AG04449 (cell line): ENCODE measurements around the gene PPP2R3B.

Experiments
- CTCF ChIA-PET: fragments of 350-600 bp; formaldehyde crosslinking; extraction: SDS; loops from one replicate; lab custom pipeline; 2021; ENCODE audit warnings: antibody characterized with exemption; lab: Yijun Ruan, JAX
- POLR2A ChIA-PET: fragments of 400-600, 350-600 bp; formaldehyde crosslinking; extraction: SDS; loops from one replicate; lab custom pipeline; 2020; ENCODE audit warnings: antibody characterized with exemption, inconsistent platforms; lab: Yijun Ruan, JAX
- DNase-seq: peaks from one replicate; pipeline ENCODE4 v3.0.0-alpha.2; 2010; ENCODE audit warnings: low read depth, low spot score
- H3K4me3 ChIP-seq: 2 replicates; pipeline ENCODE4 v1.5.1; 2011; ENCODE audit warnings: low read depth, mild to moderate bottlenecking, control low read depth, low read length
- CTCF ChIP-seq: IDR thresholded peaks from one replicate; pipeline ENCODE4 v1.5.1; 2011; ENCODE audit warnings: mild to moderate bottlenecking, moderate library complexity, low read length, control low read depth, inconsistent platforms; ENCODE audit not compliant: insufficient read depth; ENCODE audit errors: missing control alignments

The PPP2R3B gene

DNA sequence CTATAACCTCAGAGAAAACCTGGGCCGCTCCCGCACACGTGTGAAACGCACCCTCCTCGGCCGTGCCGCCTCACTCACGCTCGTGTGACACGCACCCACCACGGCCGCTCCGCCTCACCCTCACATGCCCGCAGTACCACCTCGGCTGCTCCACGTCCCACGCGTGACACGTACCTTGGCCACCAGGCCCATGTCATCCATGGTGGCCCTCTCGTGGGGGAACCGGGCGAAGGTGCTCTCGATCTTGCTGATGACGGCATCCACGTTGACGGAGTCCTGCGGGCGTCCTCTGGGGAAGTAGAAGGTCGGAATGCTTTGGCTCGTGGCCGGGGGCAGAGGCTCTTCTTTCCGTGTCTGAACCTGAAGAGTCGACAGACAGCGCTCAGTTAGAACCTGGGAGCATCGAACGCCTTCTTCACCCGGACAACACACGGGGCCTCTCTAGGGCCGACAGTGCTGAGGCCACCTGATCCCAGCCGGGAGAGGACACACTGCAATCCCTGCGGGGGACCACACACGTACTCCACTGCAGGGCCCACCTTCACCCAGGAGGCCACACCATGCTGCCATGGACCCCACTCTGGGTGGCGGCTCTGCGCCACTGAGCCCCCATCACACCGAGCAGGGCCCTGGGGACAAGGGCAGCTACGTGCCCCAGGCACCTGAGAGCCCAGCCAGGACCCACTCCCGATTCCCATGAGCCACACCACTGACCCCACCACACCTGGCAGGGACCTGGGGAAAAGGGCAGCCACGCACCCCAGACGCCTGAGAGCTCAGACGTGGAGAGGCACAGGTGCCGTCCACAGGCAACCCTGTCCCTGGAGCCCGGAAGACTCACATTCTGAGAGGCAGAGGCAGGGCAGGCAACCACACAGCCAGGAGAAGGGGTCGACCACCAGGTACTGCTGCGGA, 25.2 kb downstream of the PPP2R3B start:
- ChIA-PET POLR2A (no interaction called here), CTCF (no interaction called here)
- no peak for DNase-seq
- no peak for TF ChIP-seq CTCF
- H3K4me3 ChIP-seq, result no peak overlapping the region

DNA sequence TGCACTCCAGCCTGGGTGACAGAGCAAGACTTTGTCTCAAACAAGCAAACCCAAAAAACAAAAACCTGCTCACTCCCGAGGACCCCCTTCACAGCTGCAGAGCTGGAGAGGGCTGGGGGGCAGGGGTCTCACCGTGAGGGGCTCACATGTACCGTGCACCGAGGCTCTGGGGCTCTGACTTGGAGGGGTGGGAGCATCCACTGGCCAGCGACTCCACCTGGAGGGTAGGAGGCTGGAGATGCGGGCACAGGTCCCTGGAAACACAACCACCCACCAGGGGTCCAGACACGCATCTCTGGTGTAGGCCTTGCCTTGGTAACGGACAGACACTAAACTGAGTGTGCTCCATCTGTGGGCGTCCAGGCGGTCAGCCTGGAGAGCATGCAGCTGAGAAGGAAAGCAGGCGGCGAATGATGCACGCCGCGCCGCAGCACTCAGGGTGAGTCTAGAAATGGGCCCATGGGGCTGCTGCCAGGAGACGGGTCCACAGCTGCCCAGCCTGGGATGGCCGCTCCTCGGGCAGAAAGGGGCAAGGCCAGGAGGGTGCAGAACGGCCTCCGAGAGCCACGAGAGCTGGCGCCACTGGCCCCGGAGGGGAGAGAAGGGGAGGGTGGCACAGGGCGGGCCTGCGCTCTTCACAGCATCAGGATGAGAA, 26.1 kb downstream of the PPP2R3B start:
- ChIA-PET POLR2A (no interaction called here), CTCF (no interaction called here)
- no peak overlapping the region for H3K4me3 ChIP-seq
- TF ChIP-seq CTCF, result no peak
- DNase-seq, result no peak

GRCh38 chrX:358651-359143, 28.0 kb downstream of the PPP2R3B start:
- CTCF ChIA-PET, result no interaction called here
- DNase-seq, result no peak
- TF ChIP-seq CTCF, result no peak
- H3K4me3 ChIP-seq, result no peak overlapping the region
- POLR2A ChIA-PET, result no interaction called here

GRCh38 chrX:357693-358471, 28.8 kb downstream of the PPP2R3B start:
- no peak for TF ChIP-seq CTCF
- H3K4me3 ChIP-seq, result no peak overlapping the region
- CTCF ChIA-PET, result no interaction called here
- POLR2A ChIA-PET, result no interaction called here
- DNase-seq, result no peak

- no peak for TF ChIP-seq CTCF
- ChIA-PET CTCF (no interaction called here), POLR2A (no interaction called here)
- no peak overlapping the region for H3K4me3 ChIP-seq
- DNase-seq, result no peak
Measured at GRCh38 chrX:357035-357692, 29.5 kb downstream of the PPP2R3B start.
